ENCODE data around the gene FAM20B. TPM values are rescaled to one million over a fixed set of nuclear protein-coding genes. Genes with fewer than 3 reads are reported as not detected.

Gene FAM20B
- total and polyA plus RNA-seq, 2 of the 8 experiments (the other 6 are each of a cell fraction or from before 2014, with no cell fraction given), result 8.3 to 36.6 TPM

DNA sequence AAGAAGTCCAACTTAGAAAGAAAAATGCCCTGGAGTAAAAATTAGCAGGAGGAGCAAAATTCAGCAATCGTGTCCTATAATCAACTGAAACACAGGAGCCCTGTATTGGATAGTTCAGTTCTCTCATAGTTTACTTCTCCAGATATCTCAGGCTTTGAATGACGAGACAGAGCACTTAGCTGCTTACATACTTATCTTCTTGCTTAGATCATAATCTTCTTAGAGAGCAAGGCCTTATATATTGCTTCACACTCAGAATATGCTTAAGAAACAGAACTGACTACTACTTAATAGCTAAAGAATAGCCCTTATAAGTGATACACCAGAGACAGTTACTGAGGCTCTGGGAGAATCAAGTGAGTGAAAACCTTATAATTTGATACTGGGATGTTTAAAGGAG, 95.0 kb downstream of the FAM20B start (continued):
- TF ChIP-seq, protein P1, sequence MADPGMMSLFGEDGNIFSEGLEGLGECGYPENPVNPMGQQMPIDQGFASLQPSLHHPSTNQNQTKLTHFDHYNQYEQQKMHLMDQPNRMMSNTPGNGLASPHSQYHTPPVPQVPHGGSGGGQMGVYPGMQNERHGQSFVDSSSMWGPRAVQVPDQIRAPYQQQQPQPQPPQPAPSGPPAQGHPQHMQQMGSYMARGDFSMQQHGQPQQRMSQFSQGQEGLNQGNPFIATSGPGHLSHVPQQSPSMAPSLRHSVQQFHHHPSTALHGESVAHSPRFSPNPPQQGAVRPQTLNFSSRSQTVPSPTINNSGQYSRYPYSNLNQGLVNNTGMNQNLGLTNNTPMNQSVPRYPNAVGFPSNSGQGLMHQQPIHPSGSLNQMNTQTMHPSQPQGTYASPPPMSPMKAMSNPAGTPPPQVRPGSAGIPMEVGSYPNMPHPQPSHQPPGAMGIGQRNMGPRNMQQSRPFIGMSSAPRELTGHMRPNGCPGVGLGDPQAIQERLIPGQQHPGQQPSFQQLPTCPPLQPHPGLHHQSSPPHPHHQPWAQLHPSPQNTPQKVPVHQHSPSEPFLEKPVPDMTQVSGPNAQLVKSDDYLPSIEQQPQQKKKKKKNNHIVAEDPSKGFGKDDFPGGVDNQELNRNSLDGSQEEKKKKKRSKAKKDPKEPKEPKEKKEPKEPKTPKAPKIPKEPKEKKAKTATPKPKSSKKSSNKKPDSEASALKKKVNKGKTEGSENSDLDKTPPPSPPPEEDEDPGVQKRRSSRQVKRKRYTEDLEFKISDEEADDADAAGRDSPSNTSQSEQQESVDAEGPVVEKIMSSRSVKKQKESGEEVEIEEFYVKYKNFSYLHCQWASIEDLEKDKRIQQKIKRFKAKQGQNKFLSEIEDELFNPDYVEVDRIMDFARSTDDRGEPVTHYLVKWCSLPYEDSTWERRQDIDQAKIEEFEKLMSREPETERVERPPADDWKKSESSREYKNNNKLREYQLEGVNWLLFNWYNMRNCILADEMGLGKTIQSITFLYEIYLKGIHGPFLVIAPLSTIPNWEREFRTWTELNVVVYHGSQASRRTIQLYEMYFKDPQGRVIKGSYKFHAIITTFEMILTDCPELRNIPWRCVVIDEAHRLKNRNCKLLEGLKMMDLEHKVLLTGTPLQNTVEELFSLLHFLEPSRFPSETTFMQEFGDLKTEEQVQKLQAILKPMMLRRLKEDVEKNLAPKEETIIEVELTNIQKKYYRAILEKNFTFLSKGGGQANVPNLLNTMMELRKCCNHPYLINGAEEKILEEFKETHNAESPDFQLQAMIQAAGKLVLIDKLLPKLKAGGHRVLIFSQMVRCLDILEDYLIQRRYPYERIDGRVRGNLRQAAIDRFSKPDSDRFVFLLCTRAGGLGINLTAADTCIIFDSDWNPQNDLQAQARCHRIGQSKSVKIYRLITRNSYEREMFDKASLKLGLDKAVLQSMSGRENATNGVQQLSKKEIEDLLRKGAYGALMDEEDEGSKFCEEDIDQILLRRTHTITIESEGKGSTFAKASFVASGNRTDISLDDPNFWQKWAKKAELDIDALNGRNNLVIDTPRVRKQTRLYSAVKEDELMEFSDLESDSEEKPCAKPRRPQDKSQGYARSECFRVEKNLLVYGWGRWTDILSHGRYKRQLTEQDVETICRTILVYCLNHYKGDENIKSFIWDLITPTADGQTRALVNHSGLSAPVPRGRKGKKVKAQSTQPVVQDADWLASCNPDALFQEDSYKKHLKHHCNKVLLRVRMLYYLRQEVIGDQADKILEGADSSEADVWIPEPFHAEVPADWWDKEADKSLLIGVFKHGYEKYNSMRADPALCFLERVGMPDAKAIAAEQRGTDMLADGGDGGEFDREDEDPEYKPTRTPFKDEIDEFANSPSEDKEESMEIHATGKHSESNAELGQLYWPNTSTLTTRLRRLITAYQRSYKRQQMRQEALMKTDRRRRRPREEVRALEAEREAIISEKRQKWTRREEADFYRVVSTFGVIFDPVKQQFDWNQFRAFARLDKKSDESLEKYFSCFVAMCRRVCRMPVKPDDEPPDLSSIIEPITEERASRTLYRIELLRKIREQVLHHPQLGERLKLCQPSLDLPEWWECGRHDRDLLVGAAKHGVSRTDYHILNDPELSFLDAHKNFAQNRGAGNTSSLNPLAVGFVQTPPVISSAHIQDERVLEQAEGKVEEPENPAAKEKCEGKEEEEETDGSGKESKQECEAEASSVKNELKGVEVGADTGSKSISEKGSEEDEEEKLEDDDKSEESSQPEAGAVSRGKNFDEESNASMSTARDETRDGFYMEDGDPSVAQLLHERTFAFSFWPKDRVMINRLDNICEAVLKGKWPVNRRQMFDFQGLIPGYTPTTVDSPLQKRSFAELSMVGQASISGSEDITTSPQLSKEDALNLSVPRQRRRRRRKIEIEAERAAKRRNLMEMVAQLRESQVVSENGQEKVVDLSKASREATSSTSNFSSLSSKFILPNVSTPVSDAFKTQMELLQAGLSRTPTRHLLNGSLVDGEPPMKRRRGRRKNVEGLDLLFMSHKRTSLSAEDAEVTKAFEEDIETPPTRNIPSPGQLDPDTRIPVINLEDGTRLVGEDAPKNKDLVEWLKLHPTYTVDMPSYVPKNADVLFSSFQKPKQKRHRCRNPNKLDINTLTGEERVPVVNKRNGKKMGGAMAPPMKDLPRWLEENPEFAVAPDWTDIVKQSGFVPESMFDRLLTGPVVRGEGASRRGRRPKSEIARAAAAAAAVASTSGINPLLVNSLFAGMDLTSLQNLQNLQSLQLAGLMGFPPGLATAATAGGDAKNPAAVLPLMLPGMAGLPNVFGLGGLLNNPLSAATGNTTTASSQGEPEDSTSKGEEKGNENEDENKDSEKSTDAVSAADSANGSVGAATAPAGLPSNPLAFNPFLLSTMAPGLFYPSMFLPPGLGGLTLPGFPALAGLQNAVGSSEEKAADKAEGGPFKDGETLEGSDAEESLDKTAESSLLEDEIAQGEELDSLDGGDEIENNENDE (IDR thresholded peaks at IDR 0.05; ENCODE audit: insufficient replicate concordance, low read length), result no peak
- TF ChIP-seq SAP30 (IDR thresholded peaks at IDR 0.05; ENCODE audit: insufficient read depth, insufficient replicate concordance, low read length), result no peak
- TF ChIP-seq, protein P2, sequence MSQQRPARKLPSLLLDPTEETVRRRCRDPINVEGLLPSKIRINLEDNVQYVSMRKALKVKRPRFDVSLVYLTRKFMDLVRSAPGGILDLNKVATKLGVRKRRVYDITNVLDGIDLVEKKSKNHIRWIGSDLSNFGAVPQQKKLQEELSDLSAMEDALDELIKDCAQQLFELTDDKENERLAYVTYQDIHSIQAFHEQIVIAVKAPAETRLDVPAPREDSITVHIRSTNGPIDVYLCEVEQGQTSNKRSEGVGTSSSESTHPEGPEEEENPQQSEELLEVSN (IDR thresholded peaks at IDR 0.05), result no peak
- TF ChIP-seq CHD2 (IDR thresholded peaks at IDR 0.05; ENCODE audit: low read length), result no peak
- TF ChIP-seq ZNF274 (IDR thresholded peaks at IDR 0.05; ENCODE audit: borderline replicate concordance, extremely low read depth, low read length), result no peak
